Glutamatergic neuron (in vitro differentiated cells): Measurements from ENCODE around the gene GNB3. TPM values are rescaled to one million over a fixed set of nuclear protein-coding genes. Genes with fewer than 3 reads are reported as not detected.
"Not testable (repeated sequence)": the region's sequence is repeated elsewhere in the genome, so short reads cannot be mapped to it uniquely, and the experiment has no call there.

Experiments
- DNase-seq: peaks from one replicate; pipeline ENCODE4 v3.0.0; 2022
- H3K27ac Mint-ChIP-seq: one replicate; pipeline ENCODE4 v1.8.0; 2020; ENCODE audit warnings: mild to moderate bottlenecking, mixed read lengths, inconsistent platforms; ENCODE audit not compliant: unreplicated experiment
- H3K27me3 Mint-ChIP-seq: one replicate; pipeline ENCODE4 v1.8.0; 2020; ENCODE audit warnings: mild to moderate bottlenecking, moderate library complexity, mixed read lengths, inconsistent platforms; ENCODE audit not compliant: unreplicated experiment
- H3K36me3 Mint-ChIP-seq: one replicate; pipeline ENCODE4 v1.8.0; 2020; ENCODE audit warnings: mild to moderate bottlenecking, mixed read lengths, inconsistent platforms; ENCODE audit not compliant: unreplicated experiment
- H3K4me1 Mint-ChIP-seq: one replicate; pipeline ENCODE4 v1.8.0; 2020; ENCODE audit warnings: mild to moderate bottlenecking, low read depth, mixed read lengths, inconsistent platforms; ENCODE audit not compliant: unreplicated experiment
- H3K4me3 Mint-ChIP-seq: one replicate; pipeline ENCODE4 v1.8.0; 2020; ENCODE audit warnings: mild to moderate bottlenecking, mixed read lengths, inconsistent platforms; ENCODE audit not compliant: unreplicated experiment
- H3K9me3 Mint-ChIP-seq: one replicate; pipeline ENCODE4 v1.8.0; 2020; ENCODE audit warnings: mild to moderate bottlenecking, moderate library complexity, mixed read lengths, inconsistent platforms; ENCODE audit not compliant: unreplicated experiment
- total RNA-seq: library from RNA; stranded (reverse); fragmentation: NEBNext Ultra II Directional; extraction: Animal tissue kit (Norgen Biotek cat#: 25700); gene quantifications from one replicate; pipeline ENCODE4 v1.2.1, GENCODE V29; 2021; ENCODE audit not compliant: unreplicated experiment
- TF ChIP-seq, protein P1 (sequence below): fragments of 200-600 bp; sonication (generic); IDR thresholded peaks from one replicate; pipeline ENCODE4 v1.5.0; 2021; ENCODE audit not compliant: partially characterized antibody, unreplicated experiment

Gene GNB3
- total RNA-seq, 1 donor from 2014 or later: 45.7 TPM

DNA sequence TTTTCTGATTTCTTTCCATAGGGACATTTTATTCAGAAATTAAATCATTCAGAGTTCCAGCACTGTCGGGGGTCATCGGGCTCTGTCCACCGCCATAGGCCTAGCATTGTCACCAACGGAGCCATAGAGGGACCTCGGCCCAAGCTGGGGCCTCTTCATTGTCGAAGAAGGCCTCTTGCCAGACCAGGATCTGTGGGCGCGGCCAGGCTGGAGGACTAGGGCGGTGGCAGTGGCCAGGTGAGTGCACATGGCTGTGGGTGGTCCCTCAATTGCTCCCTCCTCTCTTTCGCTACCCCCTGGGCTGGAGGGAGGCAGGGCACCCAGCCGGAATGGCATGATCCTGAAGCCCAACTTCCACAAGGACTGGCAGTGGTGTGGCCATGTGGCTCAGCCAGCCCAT is 43.0 kb downstream of the GNB3 start:
- H3K4me3 Mint-ChIP-seq: no peak overlapping the region
- no peak overlapping the region for H3K27ac Mint-ChIP-seq
- H3K9me3 Mint-ChIP-seq: peaks cover 2% of the 10 kb centered on the region
- H3K4me1 Mint-ChIP-seq: peaks cover 4% of the 10 kb centered on the region
- H3K36me3 Mint-ChIP-seq: no peaks in the 10 kb centered on the region
- TF ChIP-seq, protein P1, sequence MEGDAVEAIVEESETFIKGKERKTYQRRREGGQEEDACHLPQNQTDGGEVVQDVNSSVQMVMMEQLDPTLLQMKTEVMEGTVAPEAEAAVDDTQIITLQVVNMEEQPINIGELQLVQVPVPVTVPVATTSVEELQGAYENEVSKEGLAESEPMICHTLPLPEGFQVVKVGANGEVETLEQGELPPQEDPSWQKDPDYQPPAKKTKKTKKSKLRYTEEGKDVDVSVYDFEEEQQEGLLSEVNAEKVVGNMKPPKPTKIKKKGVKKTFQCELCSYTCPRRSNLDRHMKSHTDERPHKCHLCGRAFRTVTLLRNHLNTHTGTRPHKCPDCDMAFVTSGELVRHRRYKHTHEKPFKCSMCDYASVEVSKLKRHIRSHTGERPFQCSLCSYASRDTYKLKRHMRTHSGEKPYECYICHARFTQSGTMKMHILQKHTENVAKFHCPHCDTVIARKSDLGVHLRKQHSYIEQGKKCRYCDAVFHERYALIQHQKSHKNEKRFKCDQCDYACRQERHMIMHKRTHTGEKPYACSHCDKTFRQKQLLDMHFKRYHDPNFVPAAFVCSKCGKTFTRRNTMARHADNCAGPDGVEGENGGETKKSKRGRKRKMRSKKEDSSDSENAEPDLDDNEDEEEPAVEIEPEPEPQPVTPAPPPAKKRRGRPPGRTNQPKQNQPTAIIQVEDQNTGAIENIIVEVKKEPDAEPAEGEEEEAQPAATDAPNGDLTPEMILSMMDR: no peak
- no peak for DNase-seq
- no peaks in the 10 kb centered on the region for H3K27me3 Mint-ChIP-seq

DNA sequence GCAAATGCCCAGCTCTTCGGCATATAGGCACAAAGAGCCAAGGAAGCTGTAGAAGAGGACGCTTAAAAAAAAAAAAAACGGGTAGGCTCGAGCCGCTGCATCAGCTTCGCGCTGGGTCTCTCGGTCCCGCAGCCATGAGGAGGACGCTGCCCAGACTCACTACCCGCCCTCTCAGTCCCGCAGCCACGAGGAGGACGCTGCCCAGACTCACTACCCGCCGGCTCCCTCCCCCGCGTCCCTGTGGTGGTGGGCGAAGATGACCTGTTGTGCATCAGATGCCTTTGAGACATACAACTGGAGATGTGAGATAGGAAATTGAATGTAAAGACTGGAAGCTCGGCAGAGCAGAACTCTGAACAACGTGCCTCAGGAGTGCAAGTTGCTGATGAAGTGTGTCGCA is 43.8 kb downstream of the GNB3 start:
- Mint-ChIP-seq H3K36me3 (no peaks in the 10 kb centered on the region), H3K4me1 (peaks cover 4% of the 10 kb centered on the region), H3K4me3 (no peak overlapping the region), H3K27me3 (no peaks in the 10 kb centered on the region), H3K27ac (no peak overlapping the region), H3K9me3 (peaks cover 2% of the 10 kb centered on the region)
- DNase-seq: no peak
- TF ChIP-seq, protein P1: no peak

DNA sequence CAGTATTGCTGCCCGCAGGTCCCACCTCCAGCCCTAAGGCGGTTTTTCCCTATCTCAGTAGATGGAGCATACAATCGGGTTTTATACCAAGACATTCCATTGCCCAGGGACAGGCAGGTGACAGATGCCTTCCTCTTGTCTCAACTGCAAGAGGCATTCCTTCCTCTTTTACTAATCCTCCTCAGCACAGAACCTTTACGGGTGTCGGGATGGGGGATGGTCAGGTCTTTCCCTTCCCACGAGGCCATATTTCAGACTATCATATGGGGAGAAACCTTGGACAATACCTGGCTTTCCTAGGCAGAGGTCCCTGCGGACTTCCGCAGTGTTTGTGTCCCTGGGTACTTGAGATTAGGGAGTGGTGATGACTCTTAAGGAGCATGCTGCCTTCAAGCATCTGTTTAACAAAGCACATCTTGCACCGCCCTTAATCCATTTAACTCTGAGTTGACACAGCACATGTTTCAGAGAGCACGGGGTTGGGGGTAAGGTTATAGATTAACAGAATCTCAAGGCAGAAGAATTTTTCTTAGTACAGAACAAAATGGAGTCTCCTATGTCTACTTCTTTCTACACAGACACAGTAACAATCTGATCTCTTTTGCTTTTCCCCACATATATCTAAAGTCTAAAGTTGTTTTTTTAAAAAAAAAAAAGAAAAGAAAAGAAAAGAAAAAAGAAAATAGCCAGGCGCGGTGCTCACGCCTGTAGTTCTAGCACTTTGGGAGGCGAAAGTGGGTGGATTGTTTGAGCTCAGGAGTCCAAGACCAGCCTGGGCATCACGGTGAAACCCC is 45.7 kb downstream of the GNB3 start:
- not testable (repeated sequence) for DNase-seq, H3K36me3 Mint-ChIP-seq, H3K4me1 Mint-ChIP-seq, H3K9me3 Mint-ChIP-seq, H3K27me3 Mint-ChIP-seq
- H3K4me3 Mint-ChIP-seq: peak overlapping the region; percentile 41
- H3K27ac Mint-ChIP-seq: peak overlapping the region; percentile 91

DNA sequence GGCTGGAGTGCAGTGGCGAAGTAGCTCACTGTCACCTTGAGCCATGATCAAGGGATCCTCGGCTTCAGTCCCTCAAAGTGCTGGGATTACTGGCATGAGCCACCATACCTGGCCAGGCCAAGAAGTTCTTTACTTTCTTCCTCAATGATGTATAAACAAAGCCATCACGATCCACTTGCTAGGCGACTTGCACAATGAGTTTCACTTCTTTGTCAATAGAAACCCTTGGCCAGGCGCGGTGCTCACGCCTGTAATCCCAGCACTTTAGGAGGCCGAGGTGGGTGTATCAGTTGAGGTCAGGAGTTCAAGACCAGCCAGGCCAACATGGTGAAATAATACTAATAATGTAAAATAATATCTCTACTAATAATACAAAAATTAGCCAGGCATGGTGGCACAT is 46.7 kb downstream of the GNB3 start:
- TF ChIP-seq, protein P1: no peak
- Mint-ChIP-seq H3K27me3 (peaks cover 8% of the 10 kb centered on the region), H3K27ac (no peak overlapping the region), H3K9me3 (peaks cover 7% of the 10 kb centered on the region), H3K4me1 (peaks cover 4% of the 10 kb centered on the region), H3K36me3 (no peaks in the 10 kb centered on the region), H3K4me3 (no peak overlapping the region)
- DNase-seq: no peak

DNA sequence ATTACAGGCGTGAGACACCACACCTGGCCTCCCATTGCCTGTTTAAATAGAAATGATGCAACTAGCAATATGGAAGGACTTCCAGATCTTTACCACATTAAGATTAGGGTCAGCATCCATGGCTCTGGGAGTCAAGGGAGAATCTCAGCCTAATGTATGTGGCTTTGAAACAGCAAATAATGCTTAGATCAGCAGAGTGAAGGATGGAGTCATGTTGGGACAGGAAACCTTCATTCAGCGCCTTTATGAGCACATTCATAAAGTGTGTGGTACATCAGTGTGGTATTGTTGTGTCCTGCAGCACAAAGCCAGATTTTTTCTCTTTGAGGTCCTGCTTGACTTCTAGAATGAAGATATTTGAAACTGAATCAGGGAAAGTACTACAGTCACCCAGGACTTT is 47.6 kb downstream of the GNB3 start:
- Mint-ChIP-seq H3K9me3 (peaks cover 7% of the 10 kb centered on the region), H3K36me3 (no peaks in the 10 kb centered on the region), H3K27ac (no peak overlapping the region), H3K4me1 (peaks cover 4% of the 10 kb centered on the region), H3K27me3 (peaks cover 8% of the 10 kb centered on the region), H3K4me3 (no peak overlapping the region)
- TF ChIP-seq, protein P1: no peak
- DNase-seq: no peak

DNA sequence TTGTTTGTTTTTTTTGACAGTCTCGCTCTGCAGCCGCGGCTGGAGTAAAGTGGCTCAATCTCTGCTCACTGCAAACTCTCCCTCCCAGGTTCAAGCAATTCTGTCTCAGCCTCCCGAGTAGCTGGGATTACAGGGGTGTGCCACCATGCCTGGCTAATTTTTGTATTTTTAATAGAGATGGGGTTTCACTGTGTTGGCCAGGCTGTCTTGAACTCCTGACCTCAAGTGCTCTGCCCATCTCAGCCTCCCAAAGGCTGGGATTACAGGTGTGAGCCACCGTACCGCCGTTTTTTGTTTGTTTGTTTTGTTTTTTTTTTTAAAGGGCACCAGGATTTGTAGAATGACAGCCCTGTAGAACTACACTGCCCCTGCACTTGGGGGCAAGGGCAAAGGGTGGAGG is 48.1 kb downstream of the GNB3 start:
- not testable (repeated sequence) for H3K9me3 Mint-ChIP-seq, DNase-seq, H3K4me3 Mint-ChIP-seq, H3K36me3 Mint-ChIP-seq, H3K27me3 Mint-ChIP-seq, H3K4me1 Mint-ChIP-seq, H3K27ac Mint-ChIP-seq

DNA sequence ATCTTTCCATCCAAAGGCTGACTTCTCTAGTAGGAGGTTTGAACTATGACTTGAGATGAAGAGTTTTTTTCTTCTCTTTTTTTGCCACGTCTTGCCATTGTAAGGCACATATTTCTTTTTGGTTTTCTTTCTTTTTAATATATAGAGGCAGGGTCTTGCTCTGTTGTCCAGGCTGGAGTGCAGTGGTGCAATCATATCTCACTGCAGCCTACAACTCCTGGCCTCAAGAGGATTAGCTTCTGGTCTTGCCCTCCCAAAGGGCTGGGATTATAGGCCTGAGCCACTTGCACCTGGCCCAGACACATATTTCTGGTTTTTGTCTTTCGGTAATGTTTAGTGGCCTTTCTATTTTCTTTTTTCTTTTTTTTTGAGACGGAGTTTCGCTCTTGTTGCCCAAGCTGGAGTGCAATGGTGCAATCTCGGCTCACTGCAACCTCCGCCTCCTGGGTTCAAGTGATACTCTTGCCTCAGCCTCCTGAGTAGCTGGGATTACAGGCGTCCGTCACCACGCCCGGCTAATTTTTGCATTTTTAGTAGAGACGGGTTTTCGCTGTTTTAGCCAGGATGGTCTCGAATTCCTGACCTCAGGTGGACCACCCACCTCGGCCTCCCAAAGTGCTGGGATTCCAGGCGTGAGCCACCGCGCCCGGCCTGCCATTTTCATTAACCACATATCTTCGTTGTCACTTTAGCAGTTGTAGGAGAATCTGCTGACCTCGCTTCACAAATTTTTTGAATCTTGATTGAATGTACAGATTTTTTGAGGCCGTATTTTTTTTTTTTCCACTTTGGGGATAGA is 49.2 kb downstream of the GNB3 start:
- Mint-ChIP-seq H3K27ac (peak overlapping the region; percentile 95), H3K4me3 (peak overlapping the region; percentile 86)
- not testable (repeated sequence) for H3K9me3 Mint-ChIP-seq, H3K4me1 Mint-ChIP-seq, H3K27me3 Mint-ChIP-seq, H3K36me3 Mint-ChIP-seq, DNase-seq
